Measurements from ENCODE around the gene CRAT. TPM values are rescaled to one million over a fixed set of nuclear protein-coding genes. Genes with fewer than 3 reads are reported as not detected.
"Not testable (repeated sequence)": the region's sequence is repeated elsewhere in the genome, so short reads cannot be mapped to it uniquely, and the experiment has no call there.

The CRAT gene
- total and polyA plus RNA-seq, 7 experiments from 2014 or later, result 7.2 to 20.1 (median 11.4) TPM

GRCh38 chr9:129126749-129127618 lies 16.4 kb upstream of the CRAT start:
- DNase-seq, result no peak
- Mint-ChIP-seq H3K9me3 (no peaks in the 10 kb centered on the region), H3K4me3 (no peak overlapping the region), H3K27ac (peak overlapping the region in 1 of 9 donors; percentile 10), H3K36me3 (peaks cover 4 to 28% (median 10%) of the 10 kb centered on the region in 5 donors), H3K4me1 (peaks cover 0 to 9% (median 6%) of the 10 kb centered on the region in 7 donors), H3K27me3 (no peaks in the 10 kb centered on the region)
- no peaks in the 10 kb centered on the region for H3K4me1 ChIP-seq (ENCODE audit: control insufficient read depth in 2 of 2, insufficient read depth in 2 of 2, low read length in 2 of 2)
- no peaks in the 10 kb centered on the region for H3K27me3 ChIP-seq (ENCODE audit: control insufficient read depth in 2 of 2, insufficient read depth in 2 of 2, low read length in 2 of 2)
- POLR2A ChIA-PET, result no interaction called here
- no peak overlapping the region for H3K4me3 ChIP-seq (ENCODE audit: low read length)
- ATAC-seq, result no peak
- CTCF ChIA-PET, result interaction anchor here (3.0 kb wide), 1 partner anchor 12 kb away, joined by 16 read pairs; no protein-coding TSS in a partner anchor
- no peak overlapping the region for H3K27ac ChIP-seq (ENCODE audit: low read depth, low read length)
- intact Hi-C loops (cut with micrococcal nuclease), result no loop called here
- peaks cover 0 to 62% (median 0%) of the 10 kb centered on the region in 3 experiments for H3K36me3 ChIP-seq (ENCODE audit: control insufficient read depth in 2 of 3, insufficient read depth in 3 of 3, low read length in 3 of 3)
- no peaks in the 10 kb centered on the region for H3K9me3 ChIP-seq (ENCODE audit: control insufficient read depth in 2 of 3, low read length in 3 of 3)

GRCh38 chr9:129125478-129125877 lies 14.9 kb upstream of the CRAT start:
- Histone ChIP-seq H3K4me1 (ENCODE audit: control insufficient read depth in 2 of 2, insufficient read depth in 2 of 2, low read length in 2 of 2) (no peaks in the 10 kb centered on the region), H3K27me3 (ENCODE audit: control insufficient read depth in 2 of 2, insufficient read depth in 2 of 2, low read length in 2 of 2) (no peaks in the 10 kb centered on the region), H3K9me3 (ENCODE audit: control insufficient read depth in 2 of 3, low read length in 3 of 3) (no peaks in the 10 kb centered on the region), H3K4me3 (ENCODE audit: low read length) (no peak overlapping the region), H3K36me3 (ENCODE audit: control insufficient read depth in 2 of 3, insufficient read depth in 3 of 3, low read length in 3 of 3) (peaks cover 0 to 72% (median 6%) of the 10 kb centered on the region in 3 experiments), H3K27ac (ENCODE audit: low read depth, low read length) (no peak overlapping the region)
- POLR2A ChIA-PET, result interaction anchor here (1.4 kb wide), 1 partner anchor 14 kb away, joined by 4 read pairs; the partner anchor contains the start of gene PTPA
- ATAC-seq (no peak), DNase-seq (no peak)
- H3K9me3 Mint-ChIP-seq, result no peaks in the 10 kb centered on the region
- peaks cover 5 to 35% (median 10%) of the 10 kb centered on the region in 5 donors for H3K36me3 Mint-ChIP-seq
- no peak overlapping the region for H3K4me3 Mint-ChIP-seq
- intact Hi-C loops (cut with micrococcal nuclease), result no loop called here
- H3K27ac Mint-ChIP-seq, result no peak overlapping the region
- CTCF ChIA-PET, result interaction anchor here (0.7 to 3.0 kb wide), 2 partner anchors 14 to 499 kb away, joined by 3 to 16 read pairs; no protein-coding TSS in a partner anchor
- no peaks in the 10 kb centered on the region for H3K27me3 Mint-ChIP-seq
- H3K4me1 Mint-ChIP-seq, result peaks cover 0 to 6% (median 4%) of the 10 kb centered on the region in 7 donors

GRCh38 chr9:129124506-129125069 lies 14.0 kb upstream of the CRAT start:
- ATAC-seq (no peak), DNase-seq (no peak)
- POLR2A ChIA-PET, result interaction anchor here (1.4 kb wide), 1 partner anchor 13 kb away, joined by 4 read pairs; the partner anchor contains the start of gene PTPA
- Mint-ChIP-seq H3K9me3 (no peaks in the 10 kb centered on the region), H3K27ac (no peak overlapping the region), H3K36me3 (peaks cover 8 to 31% (median 10%) of the 10 kb centered on the region in 5 donors), H3K4me1 (peaks cover 0 to 13% (median 4%) of the 10 kb centered on the region in 7 donors), H3K27me3 (no peaks in the 10 kb centered on the region), H3K4me3 (no peak overlapping the region)
- Histone ChIP-seq H3K27me3 (ENCODE audit: control insufficient read depth in 2 of 2, insufficient read depth in 2 of 2, low read length in 2 of 2) (no peaks in the 10 kb centered on the region), H3K4me3 (ENCODE audit: low read length) (no peak overlapping the region), H3K27ac (ENCODE audit: low read depth, low read length) (no peak overlapping the region), H3K4me1 (ENCODE audit: control insufficient read depth in 2 of 2, insufficient read depth in 2 of 2, low read length in 2 of 2) (no peaks in the 10 kb centered on the region), H3K9me3 (ENCODE audit: control insufficient read depth in 2 of 3, low read length in 3 of 3) (no peaks in the 10 kb centered on the region), H3K36me3 (ENCODE audit: control insufficient read depth in 2 of 3, insufficient read depth in 3 of 3, low read length in 3 of 3) (peaks cover 0 to 68% (median 6%) of the 10 kb centered on the region in 3 experiments)
- intact Hi-C loops (cut with micrococcal nuclease), result no loop called here
- CTCF ChIA-PET, result interaction anchor here (0.6 to 3.0 kb wide), 3 partner anchors 15 to 991 kb away, joined by 3 to 16 read pairs (median 4); no protein-coding TSS in a partner anchor

GRCh38 chr9:129122976-129123375 lies 12.4 kb upstream of the CRAT start:
- H3K36me3 ChIP-seq (ENCODE audit: control insufficient read depth in 2 of 3, insufficient read depth in 3 of 3, low read length in 3 of 3), result peaks cover 0 to 60% (median 6%) of the 10 kb centered on the region in 3 experiments
- H3K27ac ChIP-seq (ENCODE audit: low read depth, low read length); intact Hi-C loops (cut with micrococcal nuclease); ATAC-seq; H3K27me3 ChIP-seq (ENCODE audit: control insufficient read depth in 2 of 2, insufficient read depth in 2 of 2, low read length in 2 of 2); H3K4me3 ChIP-seq (ENCODE audit: low read length); H3K27ac Mint-ChIP-seq; H3K27me3 Mint-ChIP-seq; H3K9me3 ChIP-seq (ENCODE audit: control insufficient read depth in 2 of 3, low read length in 3 of 3); H3K9me3 Mint-ChIP-seq; H3K4me3 Mint-ChIP-seq; H3K4me1 ChIP-seq (ENCODE audit: control insufficient read depth in 2 of 2, insufficient read depth in 2 of 2, low read length in 2 of 2); DNase-seq: not testable (repeated sequence)
- POLR2A ChIA-PET, result interaction anchor here (0.6 kb wide), 1 partner anchor 22 kb away, joined by 3 read pairs; no protein-coding TSS in a partner anchor
- H3K36me3 Mint-ChIP-seq, result peaks cover 6 to 31% (median 10%) of the 10 kb centered on the region in 5 donors
- peaks cover 0 to 14% (median 4%) of the 10 kb centered on the region in 7 donors for H3K4me1 Mint-ChIP-seq
- CTCF ChIA-PET, result interaction anchor here (0.8 to 2.1 kb wide), 2 partner anchors 9 to 13 kb away, joined by 3 to 5 read pairs; no protein-coding TSS in a partner anchor

GRCh38 chr9:129122133-129122532 lies 11.5 kb upstream of the CRAT start:
- H3K27ac Mint-ChIP-seq, result peak overlapping the region in 1 of 9 donors; percentile 59
- intact Hi-C loops (cut with micrococcal nuclease), result no loop called here
- H3K27ac ChIP-seq (ENCODE audit: low read depth, low read length), result no peak overlapping the region
- no peaks in the 10 kb centered on the region for H3K9me3 ChIP-seq (ENCODE audit: control insufficient read depth in 2 of 3, low read length in 3 of 3)
- H3K4me3 ChIP-seq (ENCODE audit: low read length), result no peak overlapping the region
- ChIA-PET CTCF (interaction anchor here (1.2 to 2.1 kb wide), 2 partner anchors 8 to 9 kb away, joined by 4 to 5 read pairs; no protein-coding TSS in a partner anchor), POLR2A (no interaction called here)
- DNase-seq (no peak), ATAC-seq (no peak)
- H3K4me3 Mint-ChIP-seq, result no peak overlapping the region
- H3K4me1 Mint-ChIP-seq, result peaks cover 0 to 14% (median 4%) of the 10 kb centered on the region in 7 donors
- peaks cover 4 to 28% (median 9%) of the 10 kb centered on the region in 5 donors for H3K36me3 Mint-ChIP-seq
- H3K27me3 Mint-ChIP-seq, result no peaks in the 10 kb centered on the region
- H3K27me3 ChIP-seq (ENCODE audit: control insufficient read depth in 2 of 2, insufficient read depth in 2 of 2, low read length in 2 of 2), result no peaks in the 10 kb centered on the region
- H3K4me1 ChIP-seq (ENCODE audit: control insufficient read depth in 2 of 2, insufficient read depth in 2 of 2, low read length in 2 of 2), result no peaks in the 10 kb centered on the region
- H3K36me3 ChIP-seq (ENCODE audit: control insufficient read depth in 2 of 3, insufficient read depth in 3 of 3, low read length in 3 of 3), result peaks cover 0 to 51% (median 6%) of the 10 kb centered on the region in 3 experiments
- no peaks in the 10 kb centered on the region for H3K9me3 Mint-ChIP-seq

- DNase-seq (no peak), ATAC-seq (no peak)
- Mint-ChIP-seq H3K36me3 (peaks cover 4 to 28% (median 9%) of the 10 kb centered on the region in 5 donors), H3K27me3 (no peaks in the 10 kb centered on the region), H3K27ac (peak overlapping the region in 2 of 9 donors; percentile 59 to 65), H3K9me3 (no peaks in the 10 kb centered on the region), H3K4me1 (peaks cover 0 to 14% (median 4%) of the 10 kb centered on the region in 7 donors), H3K4me3 (no peak overlapping the region)
- ChIA-PET CTCF (interaction anchor here (1.1 to 2.1 kb wide), 3 partner anchors 9 to 10 kb away, joined by 3 to 5 read pairs (median 4); no protein-coding TSS in a partner anchor), POLR2A (no interaction called here)
- no peak overlapping the region for H3K4me3 ChIP-seq (ENCODE audit: low read length)
- intact Hi-C loops (cut with micrococcal nuclease), result no loop called here
- H3K27ac ChIP-seq (ENCODE audit: low read depth, low read length), result no peak overlapping the region
- peaks cover 0 to 45% (median 6%) of the 10 kb centered on the region in 3 experiments for H3K36me3 ChIP-seq (ENCODE audit: control insufficient read depth in 2 of 3, insufficient read depth in 3 of 3, low read length in 3 of 3)
- no peaks in the 10 kb centered on the region for H3K4me1 ChIP-seq (ENCODE audit: control insufficient read depth in 2 of 2, insufficient read depth in 2 of 2, low read length in 2 of 2)
- H3K9me3 ChIP-seq (ENCODE audit: control insufficient read depth in 2 of 3, low read length in 3 of 3), result no peaks in the 10 kb centered on the region
- H3K27me3 ChIP-seq (ENCODE audit: control insufficient read depth in 2 of 2, insufficient read depth in 2 of 2, low read length in 2 of 2), result no peaks in the 10 kb centered on the region
These were observed 10.9 kb upstream of the CRAT start for GRCh38 chr9:129121483-129121882.

Data from naive thymus-derived CD4-positive, alpha-beta T cell (primary cell).